T follicular helper cell (primary cell): Measurements from ENCODE around the gene CISD3.

Experiments used
- DNase-seq: peaks from one replicate; pipeline ENCODE4 v3.0.0-alpha.2; 2020; ENCODE audit warnings: low read depth

Gene CISD3

GRCh38 chr17:38777641-38778250 lies 47.6 kb downstream of the CISD3 start:
- DNase-seq: no peak

GRCh38 chr17:38779965-38780752 lies 50.0 kb downstream of the CISD3 start:
- DNase-seq: no peak

- no peak for DNase-seq
Observed at GRCh38 chr17:38783227-38783626, 53.1 kb downstream of the CISD3 start.
